ENCODE measurements around the gene PRKCH.

GRCh38 chr14:61591862-61592261 lies 270.5 kb downstream of the PRKCH start:
- TF ChIP-seq ZNF274 (IDR thresholded peaks at IDR 0.05; ENCODE audit: low read length), result no peak
- no peak for TF ChIP-seq ZNF274 (tag by site-specific recombination; IDR thresholded peaks at IDR 0.05; ENCODE audit: borderline replicate concordance)
- no peak for TF ChIP-seq ATF2 (tag by site-specific recombination; IDR thresholded peaks at IDR 0.05; ENCODE audit: low read depth)
- no peak for TF ChIP-seq MYNN (tag by site-specific recombination; IDR thresholded peaks at IDR 0.05; ENCODE audit: borderline replicate concordance)
- TF ChIP-seq KLF9 (tag by site-specific recombination; IDR thresholded peaks at IDR 0.05; ENCODE audit: low read depth), result no peak
- no peak for TF ChIP-seq ZNF513 (tag by site-specific recombination; IDR thresholded peaks at IDR 0.05)
- TF ChIP-seq OVOL3 (tag by site-specific recombination; IDR thresholded peaks at IDR 0.05), result no peak
- no peak for TF ChIP-seq SETDB1 (IDR thresholded peaks at IDR 0.05; ENCODE audit: insufficient read length, low read length)
- TF ChIP-seq CTCF (tag by site-specific recombination; IDR thresholded peaks at IDR 0.05), result no peak
- no peak for TF ChIP-seq REST (tag by site-specific recombination; IDR thresholded peaks at IDR 0.05)
- TF ChIP-seq YY2 (tag by site-specific recombination; IDR thresholded peaks at IDR 0.05), result no peak
- TF ChIP-seq ZNF324 (tag by site-specific recombination; IDR thresholded peaks at IDR 0.05), result no peak
- TF ChIP-seq YY1 (tag by site-specific recombination; IDR thresholded peaks at IDR 0.05), result no peak
- no peak for TF ChIP-seq ZSCAN5A (tag by site-specific recombination; IDR thresholded peaks at IDR 0.05)
- TF ChIP-seq PRDM4 (tag by site-specific recombination; IDR thresholded peaks at IDR 0.05), result no peak
